ENCODE results near the gene ZBBX. TPM values are rescaled to one million over a fixed set of nuclear protein-coding genes. Genes with fewer than 3 reads are reported as not detected.

The ZBBX gene
- total RNA-seq, 4 donors from 2014 or later = not detected

- DNase-seq (ENCODE audit: low spot score in 2 of 2) = no peak
- intact Hi-C loops (cut with DNase I; ENCODE audit: low total_unique reads) = no loop called here
- TF ChIP-seq POLR2A (IDR thresholded peaks at IDR 0.05) (no peak), CTCF (IDR thresholded peaks at IDR 0.05) (no peak)
Observed at GRCh38 chr3:167209011-167209410, 171.1 kb downstream of the ZBBX start.

DNA sequence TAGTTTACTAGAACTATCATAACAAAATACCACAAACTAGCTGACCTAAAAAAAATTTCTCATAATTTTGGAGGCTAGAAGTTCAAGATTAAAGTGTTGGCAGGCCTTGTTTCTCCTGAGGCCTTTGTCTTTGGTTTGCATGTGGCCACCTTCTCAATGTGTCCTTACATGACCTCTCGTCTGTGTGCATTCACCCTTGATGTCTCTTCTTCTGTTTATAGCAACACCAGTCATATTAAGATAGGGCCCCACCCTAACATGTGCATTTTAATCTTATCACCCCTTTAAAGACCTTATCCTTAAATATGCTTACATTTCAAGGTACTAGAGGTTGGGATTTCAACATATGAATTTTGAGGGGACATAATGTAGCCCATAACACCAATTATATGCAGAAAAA, 177.0 kb downstream of the ZBBX start:
- intact Hi-C loops (cut with DNase I; ENCODE audit: low total_unique reads) = no loop called here
- WGBS, 2 donors = 52 to 53% methylated on average over 1 of the region's 1 CpG
- no peak for TF ChIP-seq POLR2A (IDR thresholded peaks at IDR 0.05)
- no peak for TF ChIP-seq CTCF (IDR thresholded peaks at IDR 0.05)
- no peak for DNase-seq (ENCODE audit: low spot score in 2 of 2)
- no peak overlapping the region for H3K4me3 ChIP-seq (ENCODE audit: low read depth, poor library complexity, severe bottlenecking)

More at GRCh38 chr3:167209011-167209410, 171.1 kb downstream of the ZBBX start:
- no peak overlapping the region for H3K4me3 ChIP-seq (ENCODE audit: low read depth, poor library complexity, severe bottlenecking)

GRCh38 chr3:167198949-167199600, 181.0 kb downstream of the ZBBX start:
- TF ChIP-seq CTCF (IDR thresholded peaks at IDR 0.05) (no peak), POLR2A (IDR thresholded peaks at IDR 0.05) (no peak)
- DNase-seq (ENCODE audit: low spot score in 2 of 2) = no peak
- intact Hi-C loops (cut with DNase I; ENCODE audit: low total_unique reads) = no loop called here
- 65 to 88% methylated on average over 1 of the region's 1 CpG for WGBS, 2 donors
- no peak overlapping the region for H3K4me3 ChIP-seq (ENCODE audit: low read depth, poor library complexity, severe bottlenecking)

Other genes with a start within 250 kb of the ZBBX start
- not detected for gene SERPINI2, start 93.7 kb upstream of the ZBBX start, total RNA-seq